HG03095 (cell line): ENCODE results near the gene CPTP.

Experiments
- ATAC-seq: cut with Tn5 transposase; IDR thresholded peaks from one replicate; pipeline ENCODE4 v1.9.1; 2021; ENCODE audit warnings: moderate library complexity; ENCODE audit not compliant: unreplicated experiment

The CPTP gene

GRCh38 chr1:1317420-1317819 lies 7.2 kb upstream of the CPTP start:
- ATAC-seq, result no peak

- ATAC-seq, result no peak
Observed at GRCh38 chr1:1318131-1318652, 6.4 kb upstream of the CPTP start.

- ATAC-seq, result no peak
Observed at GRCh38 chr1:1318777-1319645, 5.6 kb upstream of the CPTP start.

GRCh38 chr1:1319646-1319941 lies 5.0 kb upstream of the CPTP start:
- no peak for ATAC-seq

GRCh38 chr1:1320666-1321448 lies 3.7 kb upstream of the CPTP start:
- no peak for ATAC-seq

- ATAC-seq, result no peak
Observed at GRCh38 chr1:1321477-1321876, 3.1 kb upstream of the CPTP start.

- ATAC-seq, result no peak
Observed at GRCh38 chr1:1322418-1322817, 2.2 kb upstream of the CPTP start.

GRCh38 chr1:1322952-1323351 lies 1.6 kb upstream of the CPTP start:
- no peak for ATAC-seq

GRCh38 chr1:1324084-1324523 lies 498 bp upstream of the CPTP start:
- peak; percentile 1 for ATAC-seq

- no peak for ATAC-seq
Observed at GRCh38 chr1:1325288-1326074, 879 bp downstream of the CPTP start.

GRCh38 chr1:1326075-1326605 lies 1.5 kb downstream of the CPTP start:
- no peak for ATAC-seq

GRCh38 chr1:1327291-1327690 lies 2.7 kb downstream of the CPTP start:
- no peak for ATAC-seq

GRCh38 chr1:1328254-1328653 lies 3.7 kb downstream of the CPTP start:
- ATAC-seq, result no peak

GRCh38 chr1:1329304-1330210 lies 5.0 kb downstream of the CPTP start:
- ATAC-seq, result no peak

GRCh38 chr1:1330366-1331067 lies 5.9 kb downstream of the CPTP start:
- no peak for ATAC-seq

GRCh38 chr1:1331068-1331965 lies 6.7 kb downstream of the CPTP start, which contains the start of gene TAS1R3:
TSS of gene TAS1R3 (plus strand) at chr1:1331280. CDS start at chr1:1331346, 66 bp downstream.
- no peak for ATAC-seq

GRCh38 chr1:1332031-1332755 lies 7.6 kb downstream of the CPTP start:
- ATAC-seq, result no peak
